Trophoblast cell (in vitro differentiated cells and primary cell): ENCODE data around the gene ZNF28.
A peak's percentile ranks its signal among the peaks of the same experiment; 100 is the strongest.
"Not testable (repeated sequence)": the region's sequence is repeated elsewhere in the genome, so short reads cannot be mapped to it uniquely, and the experiment has no call there.

ENCODE experiments used
- DNase-seq, 2 donors: peaks; one replicate each; pipeline ENCODE4 v3.0.0-alpha.2; 2016
- H2AFZ ChIP-seq: 2 replicates; pipeline ENCODE4 v1.6.1; 2013; ENCODE audit warnings: low read length, moderate library complexity, mild to moderate bottlenecking; ENCODE audit not compliant: insufficient read depth, poor library complexity
- H2AK5ac ChIP-seq: 2 replicates; pipeline ENCODE4 v1.6.1; 2013; ENCODE audit warnings: mild to moderate bottlenecking, low read length
- H2BK120ac ChIP-seq: 2 replicates; pipeline ENCODE4 v1.6.1; 2013; ENCODE audit warnings: low read length, mild to moderate bottlenecking, moderate library complexity; ENCODE audit not compliant: insufficient read depth, poor library complexity
- H2BK12ac ChIP-seq: 2 replicates; pipeline ENCODE4 v1.6.1; 2013; ENCODE audit warnings: mild to moderate bottlenecking, low read length, moderate library complexity
- H2BK5ac ChIP-seq: 2 replicates; pipeline ENCODE4 v1.6.1; 2013; ENCODE audit warnings: low read length, low read depth, moderate library complexity, mild to moderate bottlenecking; ENCODE audit not compliant: poor library complexity
- H3K14ac ChIP-seq: 2 replicates; pipeline ENCODE4 v1.6.1; 2013; ENCODE audit warnings: mild to moderate bottlenecking, low read length
- H3K18ac ChIP-seq: 2 replicates; pipeline ENCODE4 v1.6.1; 2013; ENCODE audit warnings: mild to moderate bottlenecking, low read length
- H3K23ac ChIP-seq: 2 replicates; pipeline ENCODE4 v1.6.1; 2013; ENCODE audit warnings: low read length
- H3K27ac ChIP-seq: 2 replicates; pipeline ENCODE4 v1.5.1; 2013; ENCODE audit warnings: low read depth, mild to moderate bottlenecking, inconsistent platforms, low read length, moderate library complexity
- H3K27me3 ChIP-seq: 2 replicates; pipeline ENCODE4 v1.6.1; 2013; ENCODE audit warnings: inconsistent platforms, mild to moderate bottlenecking, low read length, moderate library complexity; ENCODE audit not compliant: insufficient read depth
- H3K36me3 ChIP-seq, 2 experiments: 1 replicate in 1 of 2; 2 replicates in 1 of 2; pipeline ENCODE4 v1.6.1; 2013; ENCODE audit warnings: low read length in 2 of 2, mild to moderate bottlenecking in 2 of 2, moderate library complexity in 1 of 2; ENCODE audit not compliant: insufficient read depth in 2 of 2, control insufficient read depth in 1 of 2
- H3K4ac ChIP-seq: 2 replicates; pipeline ENCODE4 v1.6.1; 2013; ENCODE audit warnings: low read depth, mild to moderate bottlenecking, low read length, moderate library complexity
- H3K4me1 ChIP-seq, 2 experiments: 1 replicate in 1 of 2; 2 replicates in 1 of 2; pipeline ENCODE4 v1.6.1; 2013; ENCODE audit warnings: low read length in 2 of 2, mild to moderate bottlenecking in 2 of 2, moderate library complexity in 1 of 2; ENCODE audit not compliant: insufficient read depth in 2 of 2, control insufficient read depth in 1 of 2
- H3K4me2 ChIP-seq: 2 replicates; pipeline ENCODE4 v1.6.1; 2013; ENCODE audit warnings: inconsistent platforms, mild to moderate bottlenecking, low read length, moderate library complexity
- H3K4me3 ChIP-seq: 2 replicates; pipeline ENCODE4 v1.5.1; 2013; ENCODE audit warnings: mild to moderate bottlenecking, low read depth, low read length, inconsistent platforms
- H3K79me1 ChIP-seq: one replicate; pipeline ENCODE4 v1.6.1; 2013; ENCODE audit warnings: low read length
- H3K79me2 ChIP-seq: 2 replicates; pipeline ENCODE4 v1.6.1; 2013; ENCODE audit warnings: low read length, mild to moderate bottlenecking; ENCODE audit not compliant: control insufficient read depth, insufficient read depth, poor library complexity
- H3K9ac ChIP-seq: 2 replicates; pipeline ENCODE4 v1.6.1; 2013; ENCODE audit warnings: mild to moderate bottlenecking, low read length
- H3K9me3 ChIP-seq: 2 replicates; pipeline ENCODE4 v1.6.1; 2013; ENCODE audit warnings: low read depth, mild to moderate bottlenecking, control low read depth, inconsistent platforms, low read length; ENCODE audit not compliant: insufficient read depth
- H4K12ac ChIP-seq: 2 replicates; pipeline ENCODE4 v1.6.1; 2013; ENCODE audit warnings: low read depth, mild to moderate bottlenecking, low read length, moderate library complexity
- H4K8ac ChIP-seq: 2 replicates; pipeline ENCODE4 v1.6.1; 2013; ENCODE audit warnings: low read depth, mild to moderate bottlenecking, low read length, moderate library complexity
- H4K91ac ChIP-seq: one replicate; pipeline ENCODE4 v1.6.1; 2013; ENCODE audit warnings: low read depth, mild to moderate bottlenecking, low read length, moderate library complexity
- WGBS: extraction: QIAGEN DNeasy Blood & Tissue Kit; methylation state at CpG from one replicate; pipeline ENCODE4 v1.1.7; 2013; ENCODE audit warnings: missing lambda C conversion rate; ENCODE audit not compliant: insufficient read length, insufficient coverage; ENCODE audit errors: extremely low coverage; 5-methylcytosine and 5-hydroxymethylcytosine counted together

ZNF28 gene

GRCh38 chr19:52829866-52830265 lies 8.4 kb upstream of the ZNF28 start:
- H3K27ac ChIP-seq, H3K4me1 ChIP-seq, H2BK120ac ChIP-seq, H3K36me3 ChIP-seq, H3K4me3 ChIP-seq, H2AFZ ChIP-seq, H3K27me3 ChIP-seq, H3K79me1 ChIP-seq, H3K14ac ChIP-seq, H2AK5ac ChIP-seq, H4K12ac ChIP-seq, H4K91ac ChIP-seq, H3K23ac ChIP-seq, H3K9ac ChIP-seq, H2BK5ac ChIP-seq, H4K8ac ChIP-seq, H3K4ac ChIP-seq, H3K79me2 ChIP-seq, H3K18ac ChIP-seq, H3K4me2 ChIP-seq, H2BK12ac ChIP-seq, H3K9me3 ChIP-seq: not testable (repeated sequence)
- DNase-seq = peak; percentile 47 to 74
- no CpG with 5 or more reads among the region's 7 CpGs for WGBS

GRCh38 chr19:52825765-52826164 lies 4.3 kb upstream of the ZNF28 start:
- Histone ChIP-seq H3K18ac (no peak overlapping the region), H4K91ac (no peak overlapping the region), H3K4me1 (peaks cover 0 to under 1% of the 10 kb centered on the region in 2 experiments), H4K8ac (no peak overlapping the region), H3K23ac (no peak overlapping the region), H3K9me3 (no peaks in the 10 kb centered on the region), H2BK5ac (no peak overlapping the region), H2AK5ac (no peak overlapping the region), H3K4ac (no peak overlapping the region), H3K27ac (no peak overlapping the region), H4K12ac (no peak overlapping the region), H3K4me2 (no peak overlapping the region), H3K9ac (no peak overlapping the region), H3K4me3 (no peak overlapping the region), H3K36me3 (no peaks in the 10 kb centered on the region), H2AFZ (no peak overlapping the region), H3K14ac (no peak overlapping the region), H3K79me2 (peaks cover 3% of the 10 kb centered on the region), H2BK120ac (no peak overlapping the region), H3K79me1 (peaks cover 6% of the 10 kb centered on the region), H2BK12ac (no peak overlapping the region), H3K27me3 (no peaks in the 10 kb centered on the region)
- peak; percentile 63 to 78 for DNase-seq
- no CpG with 5 or more reads among the region's 5 CpGs for WGBS

GRCh38 chr19:52823676-52824075 lies 2.2 kb upstream of the ZNF28 start:
- WGBS = no CpG with 5 or more reads among the region's 12 CpGs
- Histone ChIP-seq H3K14ac (no peak overlapping the region), H4K91ac (no peak overlapping the region), H3K27me3 (no peaks in the 10 kb centered on the region), H3K36me3 (no peaks in the 10 kb centered on the region), H3K9ac (no peak overlapping the region), H2BK12ac (no peak overlapping the region), H3K4me2 (no peak overlapping the region), H3K79me2 (peaks cover 3% of the 10 kb centered on the region), H3K18ac (no peak overlapping the region), H3K79me1 (peaks cover 6% of the 10 kb centered on the region), H3K4me1 (peaks cover 0 to 2% of the 10 kb centered on the region in 2 experiments), H3K27ac (no peak overlapping the region), H4K8ac (no peak overlapping the region), H3K23ac (no peak overlapping the region), H3K4me3 (no peak overlapping the region), H2BK5ac (no peak overlapping the region), H2AK5ac (no peak overlapping the region), H3K9me3 (no peaks in the 10 kb centered on the region), H2BK120ac (no peak overlapping the region), H4K12ac (no peak overlapping the region), H2AFZ (no peak overlapping the region), H3K4ac (no peak overlapping the region)
- DNase-seq = no peak

- H3K79me2 ChIP-seq, H2BK120ac ChIP-seq, H3K27ac ChIP-seq, H4K12ac ChIP-seq, H3K27me3 ChIP-seq, H3K23ac ChIP-seq, H3K9ac ChIP-seq, H2BK5ac ChIP-seq, H4K8ac ChIP-seq, H3K9me3 ChIP-seq, H2BK12ac ChIP-seq, H2AK5ac ChIP-seq, H2AFZ ChIP-seq, H3K4me1 ChIP-seq, H3K79me1 ChIP-seq, H3K18ac ChIP-seq: not testable (repeated sequence)
- Histone ChIP-seq H4K91ac (peak overlapping the region; percentile 62), H3K4me2 (peak overlapping the region; percentile 62), H3K14ac (peak overlapping the region; percentile 64), H3K36me3 (peaks cover 12 to 14% of the 10 kb centered on the region in 2 experiments), H3K4ac (peak overlapping the region; percentile 34), H3K4me3 (peak overlapping the region; percentile 60)
- WGBS = no CpG with 5 or more reads among the region's 19 CpGs
- peak in 1 of 2 donors; percentile 35 for DNase-seq
These were observed 795 bp downstream of the ZNF28 start for GRCh38 chr19:52820472-52821203.
